HG03159 (cell line): ENCODE data around the gene TADA2A.
A peak's percentile ranks its signal among the peaks of the same experiment; 100 is the strongest.

Source experiments
- ATAC-seq: cut with Tn5 transposase; IDR thresholded peaks from one replicate; pipeline ENCODE4 v1.9.1; 2021; ENCODE audit warnings: mild to moderate bottlenecking, moderate library complexity; ENCODE audit not compliant: unreplicated experiment

The TADA2A gene

DNA sequence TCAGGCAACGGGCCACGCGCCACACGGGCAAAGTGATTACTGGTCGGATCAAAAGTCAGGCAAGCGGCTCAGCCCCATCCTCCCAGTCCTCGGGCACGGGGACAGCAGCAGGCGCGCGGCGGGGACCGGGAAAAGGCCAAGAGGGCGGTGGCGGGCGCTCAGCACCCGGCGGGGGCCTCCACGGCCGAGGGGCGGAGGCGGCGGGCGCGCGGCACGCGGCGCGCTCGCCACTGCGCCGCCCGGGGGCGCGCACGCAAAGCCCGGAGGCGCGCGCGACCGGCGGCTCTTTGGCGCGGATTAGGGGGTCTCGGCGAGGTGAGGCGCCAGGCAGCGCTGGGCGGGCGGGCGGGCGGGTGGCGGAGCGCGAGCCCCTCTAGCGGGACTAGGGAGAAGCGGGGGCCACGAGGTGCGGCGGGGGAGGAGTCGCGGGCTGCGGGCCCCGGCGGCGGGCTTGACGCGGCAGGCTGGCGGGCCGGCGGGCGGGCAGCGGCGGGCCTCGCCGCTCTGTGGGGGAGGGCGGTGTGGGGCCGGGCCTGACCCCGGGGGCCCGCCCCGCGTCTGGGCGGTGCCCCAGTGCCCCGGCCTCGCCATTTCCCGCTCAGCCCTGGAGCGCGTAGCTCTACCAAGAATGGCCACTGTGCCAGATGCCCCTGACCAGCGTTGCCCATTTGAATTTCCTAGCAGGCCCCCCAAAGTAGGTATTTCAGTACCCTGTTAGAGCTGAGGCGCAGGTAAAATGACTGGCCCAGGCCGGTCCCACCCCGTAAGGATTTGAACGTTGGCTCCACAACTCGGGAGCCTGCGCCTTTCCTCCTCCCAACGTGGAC lies at the start of gene TADA2A, which contains the start of gene ACACA:
Gene TADA2A, plus strand, starts transcription at position 252 of the 827 bp plus-strand sequence. CDS start 4,480 bp downstream, outside the sequence.
Gene ACACA, minus strand, starts transcription at position 202 of the 827 bp plus-strand sequence. CDS start 537 bp downstream, outside the sequence.
- peak; percentile 76 for ATAC-seq

GRCh38 chr17:37358098-37358829 lies 48.4 kb upstream of the TADA2A start:
- no peak for ATAC-seq

DNA sequence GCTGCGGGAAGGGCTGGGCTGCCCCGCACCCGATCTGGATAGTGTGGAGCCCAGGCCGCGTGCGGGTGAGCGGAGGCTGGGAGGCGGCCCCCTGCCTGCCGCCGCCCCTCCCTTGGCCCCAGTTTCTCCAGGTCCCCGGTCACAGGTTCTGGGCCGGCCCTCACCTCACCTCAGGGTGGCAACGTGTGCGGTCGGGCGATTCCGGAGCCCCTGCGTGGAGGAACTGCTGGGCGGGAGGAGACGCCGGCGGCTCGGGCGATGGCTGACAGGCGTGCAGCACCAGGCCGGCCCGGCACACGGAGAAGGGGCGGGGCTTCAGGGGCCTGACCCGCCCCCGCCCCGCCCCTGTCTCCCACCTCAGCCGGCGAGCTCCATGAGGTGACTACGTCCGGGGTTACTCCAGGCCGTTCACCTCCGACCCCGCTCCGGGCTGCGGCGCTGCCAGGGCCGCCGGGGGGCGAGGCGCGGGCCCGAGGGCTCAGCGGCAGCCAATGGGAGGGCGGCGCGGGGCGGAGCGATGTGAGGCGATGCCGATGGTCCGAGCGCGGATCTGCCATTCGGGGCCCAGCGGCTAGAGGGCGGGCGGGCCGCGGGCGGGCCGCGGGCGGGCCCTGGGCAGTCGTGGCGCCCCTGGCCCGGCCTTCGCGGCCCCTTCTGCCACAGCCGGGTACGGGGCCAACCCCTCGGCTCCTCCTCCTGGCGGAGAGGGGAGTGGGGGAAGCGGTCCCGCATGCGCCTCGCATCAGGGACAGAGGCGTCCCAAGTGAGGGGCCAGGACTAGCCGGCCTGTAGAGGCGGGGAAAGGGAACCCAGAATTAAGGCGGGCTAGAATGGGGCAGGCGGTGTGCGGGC lies 47.6 kb upstream of the TADA2A start:
- peak; percentile 93 for ATAC-seq

- ATAC-seq = no peak
Measured at GRCh38 chr17:37359682-37360188, 47.0 kb upstream of the TADA2A start.

- no peak for ATAC-seq
Measured at GRCh38 chr17:37360632-37361031, 46.1 kb upstream of the TADA2A start.

GRCh38 chr17:37361543-37361942 lies 45.1 kb upstream of the TADA2A start:
- ATAC-seq = no peak

DNA sequence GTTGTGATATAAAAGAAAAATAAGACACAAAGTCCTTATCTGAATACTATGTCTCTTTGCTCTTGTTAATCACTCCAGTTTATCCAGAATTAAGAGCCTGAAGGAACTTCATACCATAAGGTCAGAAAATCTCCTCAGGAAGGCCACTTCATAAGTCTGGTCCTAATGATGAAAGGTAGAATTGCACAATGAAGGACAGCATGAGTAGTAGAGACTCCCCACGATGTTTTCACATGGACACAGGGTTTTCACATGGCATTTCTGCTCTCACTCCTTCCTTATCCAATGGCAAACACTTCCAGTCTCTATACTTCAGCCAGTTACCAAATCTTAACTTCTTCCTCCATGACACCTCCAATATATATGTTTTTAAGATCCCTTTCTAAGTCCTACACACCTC lies 41.1 kb upstream of the TADA2A start:
- no peak for ATAC-seq

- no peak for ATAC-seq
Measured at GRCh38 chr17:37368577-37368976, 38.1 kb upstream of the TADA2A start.

DNA sequence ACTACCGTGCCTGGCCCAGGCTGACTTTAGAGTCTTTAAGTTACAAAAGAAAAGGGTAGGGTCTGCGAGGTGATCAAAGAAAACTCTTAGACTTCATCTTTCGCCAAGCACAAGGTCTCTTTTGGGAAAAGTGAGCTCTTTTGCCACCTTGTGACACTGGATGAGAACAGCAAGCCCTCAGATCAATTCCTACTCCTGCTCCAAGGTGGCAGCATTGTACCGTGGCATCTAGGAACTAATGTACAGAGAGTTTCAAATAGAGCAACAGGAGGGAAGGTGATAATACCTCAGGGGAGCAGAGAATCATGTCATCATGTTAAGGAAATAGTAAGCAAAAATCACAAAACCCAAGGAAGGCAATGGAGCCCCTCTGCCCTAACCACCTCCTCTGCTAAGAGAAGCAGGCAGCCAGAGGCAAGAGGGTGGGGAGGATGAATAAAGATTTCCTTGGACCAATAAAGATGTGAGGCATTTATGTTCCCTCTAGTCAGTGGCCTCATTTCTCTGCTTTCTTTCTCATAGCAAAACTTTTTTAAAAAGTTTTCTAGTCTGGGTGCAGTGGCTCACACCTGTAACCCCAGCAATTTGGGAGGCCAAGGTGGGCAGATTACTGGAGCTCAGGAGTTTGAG lies 33.0 kb upstream of the TADA2A start:
- no peak for ATAC-seq

DNA sequence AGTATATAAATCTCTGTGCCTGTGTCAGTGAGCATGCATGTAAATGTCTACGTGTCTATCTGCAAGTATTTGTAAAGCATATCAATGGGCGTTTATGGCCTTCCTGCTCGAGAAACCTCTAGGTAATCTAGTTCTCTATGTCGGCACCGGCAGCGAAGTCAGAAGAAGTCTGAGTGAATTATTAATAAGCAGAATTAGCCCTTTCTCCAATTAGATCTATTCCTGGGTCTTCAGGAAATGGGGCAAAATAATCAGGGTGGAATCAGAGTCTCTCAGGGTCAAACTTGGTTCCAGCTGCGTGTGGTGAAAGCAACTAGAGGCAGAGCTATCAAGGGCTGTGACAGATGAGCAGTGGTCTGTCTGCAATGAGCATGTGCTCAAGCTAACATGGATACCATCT lies 31.0 kb upstream of the TADA2A start, which contains the start of gene C17orf78:
Gene C17orf78, plus strand, starts transcription at position 280 of the 400 bp plus-strand sequence. Its CDS starts 108 bp downstream, at position 388.
- ATAC-seq = no peak

GRCh38 chr17:37382056-37382455 lies 24.6 kb upstream of the TADA2A start:
- ATAC-seq = no peak

- no peak for ATAC-seq
Measured at GRCh38 chr17:37384560-37385149, 22.0 kb upstream of the TADA2A start.

DNA sequence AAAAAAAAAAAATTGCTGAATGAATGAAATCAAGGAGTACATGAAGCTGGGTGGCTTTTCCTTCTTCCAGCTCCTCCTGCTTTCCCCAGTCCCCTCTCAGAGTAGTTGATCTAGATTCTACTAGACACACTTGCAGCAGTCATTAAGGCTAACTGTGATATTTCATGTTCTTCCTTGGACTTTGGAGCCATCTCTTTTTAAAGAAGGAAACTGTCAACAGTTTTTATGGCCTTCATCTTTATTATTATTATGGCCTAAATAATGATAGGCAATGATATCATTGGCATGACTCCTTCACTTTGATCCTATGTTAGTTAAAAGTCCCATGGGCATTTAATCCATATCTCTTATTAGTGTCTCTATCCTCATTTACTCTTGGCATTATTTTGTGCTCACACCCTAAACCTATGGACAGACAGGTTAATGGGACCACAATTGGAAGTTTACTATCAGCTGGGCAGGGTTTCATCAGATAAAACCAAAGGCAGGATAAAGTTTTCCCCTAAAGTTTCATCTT lies 21.2 kb upstream of the TADA2A start:
- ATAC-seq = no peak

DNA sequence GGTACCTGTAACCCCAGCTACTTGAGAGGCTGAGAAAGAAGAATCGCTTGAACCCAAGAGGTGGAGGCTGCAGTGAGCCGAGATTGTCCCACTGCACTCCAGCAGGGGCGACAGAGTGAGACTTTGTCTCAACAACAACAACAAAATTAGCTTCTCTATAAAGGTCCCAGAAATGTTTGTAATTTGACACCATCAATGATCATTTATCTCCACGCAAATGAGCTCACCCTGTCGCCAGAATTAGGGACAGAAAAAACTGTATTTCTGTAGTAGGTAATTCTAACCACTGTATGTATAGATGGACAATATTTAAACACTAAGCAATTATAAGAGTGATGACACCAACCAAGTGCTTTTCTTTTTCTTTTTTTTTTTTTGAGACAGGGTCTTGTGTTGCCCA lies 20.2 kb upstream of the TADA2A start:
- no peak for ATAC-seq

- no peak for ATAC-seq
Measured at GRCh38 chr17:37388266-37388665, 18.4 kb upstream of the TADA2A start.

DNA sequence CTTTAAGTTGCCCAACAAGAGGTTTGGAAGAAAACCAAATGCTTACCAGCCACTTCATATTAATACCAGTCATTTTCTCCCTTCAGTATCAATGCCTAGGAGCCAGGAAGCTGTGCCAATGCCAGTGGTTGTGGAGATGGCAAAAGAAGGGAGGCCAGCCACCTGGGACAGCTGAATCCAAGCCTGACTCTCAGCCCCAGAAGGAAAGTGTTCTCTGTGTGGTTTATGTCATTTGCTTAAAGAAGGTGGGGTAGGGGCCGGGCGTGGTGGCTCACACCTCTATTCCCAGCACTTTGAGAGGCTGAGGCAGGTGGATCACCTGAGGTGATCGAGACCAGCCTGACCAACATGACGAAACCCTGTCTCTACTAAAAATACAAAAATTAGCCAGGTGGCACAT lies 17.5 kb upstream of the TADA2A start:
- no peak for ATAC-seq

DNA sequence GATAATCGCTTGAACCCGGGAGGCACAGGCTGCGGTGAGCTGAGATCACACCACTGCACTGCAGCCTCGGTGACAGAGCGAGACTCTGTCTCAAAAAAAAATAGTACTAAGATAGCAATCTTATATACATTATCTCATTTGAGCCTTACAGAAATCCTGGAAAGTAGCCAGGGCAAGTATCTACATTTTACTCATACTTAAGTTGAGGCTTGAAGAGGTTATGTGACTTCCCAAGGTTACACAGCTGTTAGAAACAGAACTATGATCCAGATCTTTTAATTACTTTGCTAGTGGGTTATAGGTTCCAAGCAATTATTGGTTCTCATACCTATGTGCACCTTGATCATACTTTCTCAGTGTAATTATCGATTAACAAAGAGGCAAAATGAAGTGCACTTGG lies 15.5 kb upstream of the TADA2A start:
- ATAC-seq = no peak

- no peak for ATAC-seq
Measured at GRCh38 chr17:37392024-37392590, 14.6 kb upstream of the TADA2A start.

DNA sequence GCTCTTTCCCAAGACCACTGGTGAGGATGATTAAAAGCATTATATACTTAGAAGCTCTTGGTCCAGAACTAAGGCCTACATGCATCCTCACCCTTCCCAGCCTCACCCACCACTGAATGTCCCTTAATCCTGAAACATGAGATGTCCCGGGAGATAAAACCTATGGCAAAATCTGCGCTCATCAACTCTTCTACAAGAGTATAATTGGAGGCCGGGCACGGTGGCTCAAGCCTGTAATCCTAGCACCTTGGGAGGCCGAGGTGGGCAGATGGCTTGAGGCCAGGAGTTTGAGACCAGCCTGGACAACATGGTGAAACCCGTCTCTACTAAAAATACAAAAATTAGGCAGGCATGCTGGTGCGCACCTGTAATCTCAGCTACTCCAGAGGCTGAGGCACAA lies 13.3 kb upstream of the TADA2A start:
- ATAC-seq = no peak
